Measurements from ENCODE around the gene SMCO2. TPM values are rescaled to one million over a fixed set of nuclear protein-coding genes. Genes with fewer than 3 reads are reported as not detected.
A peak's percentile ranks its signal among the peaks of the same experiment; 100 is the strongest.

SMCO2 gene
- total RNA-seq, 1 experiment from 2014 or later: 1.7 TPM

- Histone ChIP-seq H3K9me2 (replicated peaks; ENCODE audit: low read length) (no peaks in the 10 kb centered on the region), H3K79me2 (ENCODE audit: low read length) (no peaks in the 10 kb centered on the region), H3K9ac (ENCODE audit: low read length) (peak overlapping the region; percentile 7; the same call in 1 of the 2 replicates), H3K27me3 (ENCODE audit: low read length) (no peaks in the 10 kb centered on the region), H3F3A (ENCODE audit: low read length, unreplicated experiment) (peaks cover 3% of the 10 kb centered on the region), H3K36me3 (ENCODE audit: low read depth, low read length) (no peaks in the 10 kb centered on the region), H4K20me1 (ENCODE audit: low read length) (no peaks in the 10 kb centered on the region), H3K4me2 (ENCODE audit: low read length) (peak overlapping the region; percentile 70), H3K4me3 (ENCODE audit: low read length) (peak overlapping the region; percentile 23; the same call in 1 of the 2 replicates), H3K27ac (ENCODE audit: low read length) (peak overlapping the region; percentile 71), H3K9me3 (ENCODE audit: low read length) (no peaks in the 10 kb centered on the region), H2AFZ (ENCODE audit: low read length) (peak overlapping the region; percentile 41), H3K4me1 (ENCODE audit: insufficient read depth, low read length) (peaks cover 36% of the 10 kb centered on the region)
- peak; percentile 88 for DNase-seq
- ChIA-PET CTCF (interaction anchor here (0.5 kb wide), 1 partner anchor 113 kb away, joined by 3 read pairs; no protein-coding TSS in a partner anchor), POLR2A (ENCODE audit: unreplicated experiment) (interaction anchor here (0.6 to 0.8 kb wide), 2 partner anchors 45 to 63 kb away, joined by 3 to 4 read pairs; partner anchors contain the start of gene PPFIBP1)
- TF ChIP-seq EZH2phosphoT487 (IDR thresholded peaks at IDR 0.05; ENCODE audit: borderline replicate concordance, low read length): no peak
- intact Hi-C loops (cut with micrococcal nuclease): loop anchor here (5.0 kb wide), 1 partner anchor 118 kb away; no protein-coding TSS in a partner anchor
- ATAC-seq: peak; percentile 77
- TSS peak; percentile 74 for BruUV-seq (replicated peaks)
Observed at GRCh38 chr12:27460471-27460978, 14.0 kb downstream of the SMCO2 start.

- no TSS peak for BruUV-seq (replicated peaks)
- TF ChIP-seq CTCF (conservative IDR thresholded peaks at IDR 0.05; ENCODE audit: low read depth, low read length) (no peak), EZH2phosphoT487 (IDR thresholded peaks at IDR 0.05; ENCODE audit: borderline replicate concordance, low read length) (no peak), EZH2 (IDR thresholded peaks at IDR 0.05; ENCODE audit: low read length, unreplicated experiment) (no peak)
- POLR2A ChIA-PET (ENCODE audit: unreplicated experiment): interaction anchor here (0.5 to 0.9 kb wide), 4 partner anchors 28 to 112 kb away, joined by 3 to 6 read pairs (median 4); no protein-coding TSS in a partner anchor
- CTCF ChIA-PET: interaction anchor here (0.6 to 0.7 kb wide), 2 partner anchors 37 to 69 kb away, joined by 3 read pairs; no protein-coding TSS in a partner anchor
- Histone ChIP-seq H3K9me3 (ENCODE audit: low read length) (no peaks in the 10 kb centered on the region), H4K20me1 (ENCODE audit: low read length) (no peaks in the 10 kb centered on the region), H3K27me3 (ENCODE audit: low read length) (no peaks in the 10 kb centered on the region), H3F3A (ENCODE audit: low read length, unreplicated experiment) (peaks cover 3% of the 10 kb centered on the region), H3K4me2 (ENCODE audit: low read length) (peak overlapping the region; percentile 62), H3K9ac (ENCODE audit: low read length) (peak overlapping the region; percentile 28), H3K4me3 (ENCODE audit: low read length) (peak overlapping the region; percentile 1; the same call in 1 of the 2 replicates), H3K27ac (ENCODE audit: low read length) (peak overlapping the region; percentile 71), H3K79me2 (ENCODE audit: low read length) (no peaks in the 10 kb centered on the region), H2AFZ (ENCODE audit: low read length) (peak overlapping the region; percentile 43), H3K36me3 (ENCODE audit: low read depth, low read length) (no peaks in the 10 kb centered on the region), H3K4me1 (ENCODE audit: insufficient read depth, low read length) (peaks cover 36% of the 10 kb centered on the region), H3K9me2 (replicated peaks; ENCODE audit: low read length) (no peaks in the 10 kb centered on the region)
- ATAC-seq (peak; percentile 68), DNase-seq (peak; percentile 73)
- intact Hi-C loops (cut with micrococcal nuclease): loop anchor here (1.0 to 5.0 kb wide), 2 partner anchors 62 to 120 kb away; partner anchors contain the start of gene PPFIBP1
Observed at GRCh38 chr12:27462151-27462694, 15.7 kb downstream of the SMCO2 start.

GRCh38 chr12:27462851-27463250, 16.3 kb downstream of the SMCO2 start:
- H3K4me3 ChIP-seq (ENCODE audit: low read length): peak overlapping the region; percentile 1; the same call in 1 of the 2 replicates
- TF ChIP-seq CTCF (conservative IDR thresholded peaks at IDR 0.05; ENCODE audit: low read depth, low read length) (no peak), EZH2phosphoT487 (IDR thresholded peaks at IDR 0.05; ENCODE audit: borderline replicate concordance, low read length) (no peak), EZH2 (IDR thresholded peaks at IDR 0.05; ENCODE audit: low read length, unreplicated experiment) (no peak)
- ChIA-PET CTCF (interaction anchor here (0.6 kb wide), 1 partner anchor 38 kb away, joined by 3 read pairs; no protein-coding TSS in a partner anchor), POLR2A (ENCODE audit: unreplicated experiment) (interaction anchor here (0.6 kb wide), 1 partner anchor 38 kb away, joined by 6 read pairs; no protein-coding TSS in a partner anchor)
- no peaks in the 10 kb centered on the region for H4K20me1 ChIP-seq (ENCODE audit: low read length)
- H3K36me3 ChIP-seq (ENCODE audit: low read depth, low read length): no peaks in the 10 kb centered on the region
- no peaks in the 10 kb centered on the region for H3K27me3 ChIP-seq (ENCODE audit: low read length)
- DNase-seq (no peak), ATAC-seq (peak; percentile 5)
- H3K4me2 ChIP-seq (ENCODE audit: low read length): peak overlapping the region; percentile 62
- H3K27ac ChIP-seq (ENCODE audit: low read length): peak overlapping the region; percentile 71
- H3K9me3 ChIP-seq (ENCODE audit: low read length): no peaks in the 10 kb centered on the region
- peaks cover 3% of the 10 kb centered on the region for H3F3A ChIP-seq (ENCODE audit: low read length, unreplicated experiment)
- intact Hi-C loops (cut with micrococcal nuclease): loop anchor here (1.0 to 5.0 kb wide), 2 partner anchors 61 to 121 kb away; partner anchors contain the start of gene PPFIBP1
- H3K9ac ChIP-seq (ENCODE audit: low read length): peak overlapping the region; percentile 19
- no TSS peak for BruUV-seq (replicated peaks)
- no peaks in the 10 kb centered on the region for H3K79me2 ChIP-seq (ENCODE audit: low read length)
- peaks cover 36% of the 10 kb centered on the region for H3K4me1 ChIP-seq (ENCODE audit: insufficient read depth, low read length)
- H3K9me2 ChIP-seq (replicated peaks; ENCODE audit: low read length): no peaks in the 10 kb centered on the region
- peak overlapping the region; percentile 43 for H2AFZ ChIP-seq (ENCODE audit: low read length)
